ENCODE results near the gene HDHD5. TPM values are rescaled to one million over a fixed set of nuclear protein-coding genes. Genes with fewer than 3 reads are reported as not detected.

Gene HDHD5
- total and polyA plus RNA-seq, 2 of the 13 experiments (the other 11 are each of a cell fraction or from before 2014, with no cell fraction given): not detected

GRCh38 chr22:17121233-17122195 is 37.6 kb downstream of the HDHD5 start, which contains the start of gene TMEM121B:
Gene TMEM121B, minus strand, starts transcription at chr22:17121360. Its CDS starts 233 bp downstream, at chr22:17121127.
- Histone ChIP-seq H4K20me1 (ENCODE audit: insufficient read depth, low read length) (no peaks in the 10 kb centered on the region), H3K27me3 (ENCODE audit: control insufficient read depth in 1 of 2, insufficient read depth in 2 of 2, low read length in 2 of 2) (peaks cover 7 to 17% of the 10 kb centered on the region in 2 experiments; a peak in 4 of 5 replicates), H3K27ac (ENCODE audit: extremely low read length, insufficient read depth, low read length) (no peak within 1 kb of the TSS), H3K36me3 (replicated peaks in 1 of 2; ENCODE audit: control insufficient read depth in 1 of 2, insufficient read depth in 2 of 2, low read length in 2 of 2) (no peaks in the 10 kb centered on the region), H3K9ac (ENCODE audit: insufficient read depth, low read depth, low read length) (no peak within 1 kb of the TSS), H3K4me3 (replicated peaks in 1 of 3; ENCODE audit: insufficient read depth in 1 of 3, low read depth in 2 of 3, low read length in 3 of 3) (peak within 1 kb of the TSS in 2 of 3 experiments; percentile 13 to 40; a peak in 3 of 6 replicates), H3K9me3 (ENCODE audit: low read length) (no peaks in the 10 kb centered on the region), H3K4me1 (ENCODE audit: insufficient read depth, low read length) (no peaks in the 10 kb centered on the region), H2AFZ (ENCODE audit: low read length) (no peak within 1 kb of the TSS), H3K4me2 (ENCODE audit: low read depth, low read length) (peak within 1 kb of the TSS; percentile 36; the same call in 1 of the 2 replicates), H3K79me2 (ENCODE audit: insufficient read depth, low read length) (no peaks in the 10 kb centered on the region)
- in situ Hi-C loops (cut with HindIII; ENCODE audit: extremely low pct_ligation_motif_present, low pct_unique_long_range_greater_than_20kb) (no loop called here), intact Hi-C loops (cut with micrococcal nuclease; ENCODE audit: unreplicated experiment) (no loop called here)
- ATAC-seq: peak; percentile 56
- no peak for FAIRE-seq
- CTCF ChIA-PET (ENCODE audit: low intra/inter-chr PET ratio, low total read pairs): no interaction called here
- DNase-seq (ENCODE audit: low spot score): no peak
- 12% methylated on average over 47 of the region's 69 CpGs for WGBS (ENCODE audit: low lambda C conversion rate)
- no TSS peak for BruUV-seq (replicated peaks)
- POLR2A ChIA-PET: no interaction called here
- TF ChIP-seq HIC2 (CRISPR knock-in tag; IDR thresholded peaks at IDR 0.05; ENCODE audit: low read depth): no peak
- TF ChIP-seq ZNF432 (CRISPR knock-in tag; IDR thresholded peaks at IDR 0.05; ENCODE audit: borderline replicate concordance): no peak
- TF ChIP-seq MYC (CRISPR knock-in tag; IDR thresholded peaks at IDR 0.05; ENCODE audit: borderline replicate concordance): no peak
- no peak for TF ChIP-seq PITX1 (CRISPR knock-in tag; IDR thresholded peaks at IDR 0.05)
- no peak for TF ChIP-seq PHF21A (CRISPR knock-in tag; IDR thresholded peaks at IDR 0.05)
- TF ChIP-seq ARNT (IDR thresholded peaks at IDR 0.05): no peak
- 0 out of 2 replicates have a peak, but pooled peaks have one; percentile 36 for TF ChIP-seq EZH2 (conservative IDR thresholded peaks at IDR 0.05; ENCODE audit: low read depth, low read length)
- TF ChIP-seq ZNF629 (CRISPR knock-in tag; conservative IDR thresholded peaks at IDR 0.05): no peak
- TF ChIP-seq ZNF781 (CRISPR knock-in tag; IDR thresholded peaks at IDR 0.05; ENCODE audit: borderline replicate concordance, not compliant biosample characterization): no peak
- no peak for TF ChIP-seq THAP11 (CRISPR knock-in tag; IDR thresholded peaks at IDR 0.05)
- no peak for TF ChIP-seq RORA (CRISPR knock-in tag; IDR thresholded peaks at IDR 0.05)
- no peak for TF ChIP-seq HNF4A (CRISPR knock-in tag; IDR thresholded peaks at IDR 0.05)
- no peak for TF ChIP-seq POLR2AphosphoS2 (IDR thresholded peaks at IDR 0.05; ENCODE audit: low read depth, low read length)
- peak; percentile 87 for TF ChIP-seq PRDM15 (CRISPR knock-in tag; IDR thresholded peaks at IDR 0.05)
- no peak for TF ChIP-seq ZNF557 (CRISPR knock-in tag; IDR thresholded peaks at IDR 0.05)
- TF ChIP-seq MBD4 (IDR thresholded peaks at IDR 0.05; ENCODE audit: borderline replicate concordance, low read length): no peak
- TF ChIP-seq ZNF660 (CRISPR knock-in tag; IDR thresholded peaks at IDR 0.05; ENCODE audit: borderline replicate concordance, low read depth): no peak
- TF ChIP-seq HMG20A (CRISPR knock-in tag; IDR thresholded peaks at IDR 0.05; ENCODE audit: borderline replicate concordance): no peak

Data from HepG2 (cell line).